HG02970 (cell line): Measurements from ENCODE around the gene RAET1E.
"Not testable (repeated sequence)": the region's sequence is repeated elsewhere in the genome, so short reads cannot be mapped to it uniquely, and the experiment has no call there.

Source experiments
- ATAC-seq: cut with Tn5 transposase; IDR thresholded peaks from one replicate; pipeline ENCODE4 v1.9.1; 2021; ENCODE audit warnings: mild to moderate bottlenecking, moderate library complexity, moderate number of reproducible peaks; ENCODE audit not compliant: unreplicated experiment, low FRiP score

Gene RAET1E

GRCh38 chr6:149895048-149895590, 2.8 kb downstream of the RAET1E start:
- ATAC-seq, result no peak

- not testable (repeated sequence) for ATAC-seq
Measured at GRCh38 chr6:149891864-149892263, 6.0 kb downstream of the RAET1E start.

- no peak for ATAC-seq
Measured at GRCh38 chr6:149891259-149891658, 6.7 kb downstream of the RAET1E start.

GRCh38 chr6:149890629-149891045, 7.3 kb downstream of the RAET1E start:
- no peak for ATAC-seq

GRCh38 chr6:149889326-149889725, 8.6 kb downstream of the RAET1E start:
- ATAC-seq, result no peak

- no peak for ATAC-seq
Measured at GRCh38 chr6:149888659-149889058, 9.3 kb downstream of the RAET1E start.

GRCh38 chr6:149888093-149888492, 9.8 kb downstream of the RAET1E start:
- ATAC-seq, result no peak

- ATAC-seq, result no peak
Measured at GRCh38 chr6:149887343-149887742, 10.6 kb downstream of the RAET1E start.

GRCh38 chr6:149885888-149886287, 12.0 kb downstream of the RAET1E start:
- no peak for ATAC-seq

- ATAC-seq, result no peak
Measured at GRCh38 chr6:149884617-149885016, 13.3 kb downstream of the RAET1E start.

GRCh38 chr6:149884215-149884614, 13.7 kb downstream of the RAET1E start:
- no peak for ATAC-seq

- no peak for ATAC-seq
Measured at GRCh38 chr6:149881860-149882259, 16.1 kb downstream of the RAET1E start.

- ATAC-seq, result no peak
Measured at GRCh38 chr6:149881066-149881766, 16.7 kb downstream of the RAET1E start.

GRCh38 chr6:149877659-149878058, 20.3 kb downstream of the RAET1E start:
- ATAC-seq, result no peak

GRCh38 chr6:149876241-149876933, 21.5 kb downstream of the RAET1E start:
- no peak for ATAC-seq

- no peak for ATAC-seq
Measured at GRCh38 chr6:149872233-149872632, 25.7 kb downstream of the RAET1E start.

- no peak for ATAC-seq
Measured at GRCh38 chr6:149871182-149871581, 26.7 kb downstream of the RAET1E start.

GRCh38 chr6:149869275-149869892, 28.5 kb downstream of the RAET1E start:
- ATAC-seq, result no peak

- ATAC-seq, result no peak
Measured at GRCh38 chr6:149867876-149868640, 29.9 kb downstream of the RAET1E start.
